ENCODE data around the gene CDH5. TPM values are rescaled to one million over a fixed set of nuclear protein-coding genes. Genes with fewer than 3 reads are reported as not detected.

Gene CDH5
- total and polyA plus RNA-seq, 2 of the 8 experiments (the other 6 are each of a cell fraction or from before 2014, with no cell fraction given), result 0.32 TPM

DNA sequence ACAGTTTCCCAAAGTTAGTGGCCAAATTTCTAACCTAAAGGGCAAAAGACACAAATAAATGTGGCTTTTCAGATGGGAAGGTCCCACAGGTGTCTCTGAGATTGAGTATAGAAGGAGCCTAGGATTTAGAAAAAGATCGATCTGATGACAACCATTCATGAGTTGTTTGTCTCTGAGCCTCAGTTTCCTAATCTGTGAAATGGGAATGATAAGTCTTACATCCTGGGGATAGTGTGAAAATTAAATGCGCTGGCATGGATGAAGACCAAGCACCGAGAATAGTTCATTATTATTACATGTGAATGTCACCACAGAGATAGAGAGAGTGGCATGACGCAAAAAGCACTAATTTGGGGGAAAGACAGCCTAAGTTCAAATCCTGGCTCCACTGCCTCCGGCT is 7.2 kb downstream of the CDH5 start:
- H2AK5ac ChIP-seq (ENCODE audit: low read depth, low read length), result no peak overlapping the region
- no peak for DNase-seq (ENCODE audit: low read depth in 1 of 2, low spot score in 2 of 2)
- no peak overlapping the region for H3K4ac ChIP-seq (replicated peaks; ENCODE audit: insufficient read length, low read depth, low read length)
- FAIRE-seq, result no peak
- H2BK120ac ChIP-seq (replicated peaks; ENCODE audit: low read depth, low read length), result no peak overlapping the region
- H4K20me1 ChIP-seq (replicated peaks in 1 of 2; ENCODE audit: control insufficient read depth in 1 of 2, insufficient read depth in 2 of 2, low read length in 2 of 2), result no peaks in the 10 kb centered on the region
- no peak overlapping the region for H3K56ac ChIP-seq (replicated peaks; ENCODE audit: insufficient read length, low read depth, low read length)
- no peak overlapping the region for H3K4me2 ChIP-seq (ENCODE audit: insufficient read depth in 1 of 2, low read depth in 2 of 2, low read length in 2 of 2)
- ChIA-PET CTCF (ENCODE audit: partially characterized antibody) (interaction anchor here (0.6 to 1.1 kb wide), 4 partner anchors 14 to 31 kb away, joined by 3 to 4 read pairs (median 4); no protein-coding TSS in a partner anchor), POLR2A (ENCODE audit: partially characterized antibody) (no interaction called here)
- H3K36me3 ChIP-seq (ENCODE audit: control insufficient read depth in 2 of 4, insufficient read depth in 4 of 4, low read length in 3 of 4), result no peaks in the 10 kb centered on the region
- WGBS, 2 experiments (ENCODE audit: extremely low coverage in 1 of 2, insufficient coverage in 1 of 2, insufficient read length in 1 of 2, insufficient replicate concordance in 2 of 2, low coverage in 1 of 2, low lambda C conversion rate in 2 of 2, missing lambda C conversion rate in 1 of 2), result 88% methylated on average over 5 of the region's 5 CpGs; no CpG with 5 or more reads in 1 of the 2 experiments
- no peak overlapping the region for H3K4me3 ChIP-seq (ENCODE audit: extremely low read depth in 1 of 4, insufficient read depth in 2 of 4, low read depth in 3 of 4, low read length in 4 of 4)
- no peaks in the 10 kb centered on the region for H3K27me3 ChIP-seq (replicated peaks in 1 of 4; ENCODE audit: control insufficient read depth in 3 of 4, extremely low read depth in 1 of 4, insufficient read depth in 3 of 4, low read length in 3 of 4)
- no peaks in the 10 kb centered on the region for H3K79me2 ChIP-seq (ENCODE audit: control insufficient read depth in 1 of 2, insufficient read depth in 2 of 2, low read length in 2 of 2)
- H3K9ac ChIP-seq (replicated peaks in 1 of 4; ENCODE audit: extremely low read depth in 1 of 4, low read depth in 3 of 4, low read length in 3 of 4), result no peak overlapping the region
- H4K91ac ChIP-seq (replicated peaks; ENCODE audit: insufficient read length, low read length), result no peak overlapping the region
- H4K5ac ChIP-seq (ENCODE audit: insufficient read length, low read depth, low read length), result no peak overlapping the region
- no peak overlapping the region for H2BK5ac ChIP-seq (ENCODE audit: low read depth, low read length)
- no peaks in the 10 kb centered on the region for H3K23me2 ChIP-seq (ENCODE audit: low read depth, low read length)
- H2AFZ ChIP-seq (ENCODE audit: low read length), result no peak overlapping the region
- no peak overlapping the region for H3K27ac ChIP-seq (ENCODE audit: low read depth, low read length)
- no peaks in the 10 kb centered on the region for H3K79me1 ChIP-seq (ENCODE audit: low read depth, low read length)
- H2BK20ac ChIP-seq (ENCODE audit: low read length), result no peak overlapping the region
- no peak overlapping the region for H3K14ac ChIP-seq (ENCODE audit: insufficient read length)
- no peak overlapping the region for H4K8ac ChIP-seq (ENCODE audit: extremely low read depth, insufficient read depth, low read length)
- H2BK12ac ChIP-seq (ENCODE audit: low read depth, low read length), result no peak overlapping the region
- no peak overlapping the region for H3K18ac ChIP-seq (ENCODE audit: extremely low read depth, low read length)
- H2BK15ac ChIP-seq (ENCODE audit: low read length), result no peak overlapping the region
- H3K9me3 ChIP-seq (ENCODE audit: insufficient read depth in 2 of 2, low read depth in 1 of 2, low read length in 1 of 2), result no peaks in the 10 kb centered on the region
- peaks cover 0 to 7% (median 2%) of the 10 kb centered on the region in 4 experiments; a peak in 6 of 7 replicates for H3K4me1 ChIP-seq (replicated peaks in 1 of 4; ENCODE audit: control insufficient read depth in 3 of 4, insufficient read depth in 4 of 4, low read length in 3 of 4)
- H3K23ac ChIP-seq (ENCODE audit: insufficient read length), result no peak overlapping the region
- TF ChIP-seq CTBP2 (IDR thresholded peaks at IDR 0.05; ENCODE audit: borderline replicate concordance, insufficient read depth, insufficient read length, low read length) (no peak), POU5F1 (IDR thresholded peaks at IDR 0.05; ENCODE audit: low read depth, low read length) (no peak), TEAD4 (IDR thresholded peaks at IDR 0.05; ENCODE audit: low read depth, low read length) (no peak), KDM5A (IDR thresholded peaks at IDR 0.05; ENCODE audit: low read length) (no peak), ZNF274 (IDR thresholded peaks at IDR 0.05; ENCODE audit: borderline replicate concordance, extremely low read depth, low read length) (no peak), SUZ12 (IDR thresholded peaks at IDR 0.05; ENCODE audit: low read length) (no peak), ASH2L (IDR thresholded peaks at IDR 0.05; ENCODE audit: low read length) (no peak), BACH1 (IDR thresholded peaks at IDR 0.05; ENCODE audit: low read length) (no peak), TBP (IDR thresholded peaks at IDR 0.05; ENCODE audit: low read depth, low read length) (no peak), GABPA (IDR thresholded peaks at IDR 0.05; ENCODE audit: borderline replicate concordance, insufficient read depth, low read length) (no peak), RFX5 (IDR thresholded peaks at IDR 0.05; ENCODE audit: borderline replicate concordance, low read depth, low read length) (no peak), SAP30 (IDR thresholded peaks at IDR 0.05; ENCODE audit: insufficient read depth, insufficient replicate concordance, low read length) (no peak), KDM4A (IDR thresholded peaks at IDR 0.05; ENCODE audit: low read depth, low read length, severe bottlenecking) (no peak), TAF7 (optimal IDR thresholded peaks at IDR 0.05; ENCODE audit: borderline replicate concordance, low read depth, low read length) (no peak)
